Stimulated activated CD8-positive, alpha-beta memory T cell treated with anti-CD3 and anti-CD28 coated beads, Interleukin-4, amount 100 ng/mL, for 24 hours (primary cell): Measurements from ENCODE around the gene FREM1.

Source experiments
- DNase-seq: peaks from one replicate; pipeline ENCODE4 v3.0.0-alpha.2; 2020; ENCODE audit warnings: low read depth

The FREM1 gene

GRCh38 chr9:14868772-14869583 is 41.2 kb downstream of the FREM1 start:
- no peak for DNase-seq

- no peak for DNase-seq
Measured at GRCh38 chr9:14868418-14868771, 41.8 kb downstream of the FREM1 start.

GRCh38 chr9:14866200-14866749 is 44.0 kb downstream of the FREM1 start:
- no peak for DNase-seq

- DNase-seq, result no peak
Measured at GRCh38 chr9:14864309-14864708, 45.9 kb downstream of the FREM1 start.

GRCh38 chr9:14863402-14863801 is 46.8 kb downstream of the FREM1 start:
- no peak for DNase-seq

- no peak for DNase-seq
Measured at GRCh38 chr9:14857449-14858305, 52.6 kb downstream of the FREM1 start.

- no peak for DNase-seq
Measured at GRCh38 chr9:14849851-14850250, 60.4 kb downstream of the FREM1 start.

- no peak for DNase-seq
Measured at GRCh38 chr9:14849296-14849695, 60.9 kb downstream of the FREM1 start.

- DNase-seq, result peak; percentile 33
Measured at GRCh38 chr9:14846871-14847311, 63.3 kb downstream of the FREM1 start.

- DNase-seq, result no peak
Measured at GRCh38 chr9:14843163-14843562, 67.1 kb downstream of the FREM1 start.

GRCh38 chr9:14842269-14842668 is 68.0 kb downstream of the FREM1 start:
- no peak for DNase-seq

GRCh38 chr9:14838701-14839100 is 71.5 kb downstream of the FREM1 start:
- DNase-seq, result no peak

- no peak for DNase-seq
Measured at GRCh38 chr9:14836885-14837284, 73.3 kb downstream of the FREM1 start.

GRCh38 chr9:14831661-14832060 is 78.6 kb downstream of the FREM1 start:
- DNase-seq, result no peak

GRCh38 chr9:14831074-14831473 is 79.2 kb downstream of the FREM1 start:
- no peak for DNase-seq

GRCh38 chr9:14830057-14830456 is 80.2 kb downstream of the FREM1 start:
- no peak for DNase-seq

GRCh38 chr9:14829204-14829603 is 81.0 kb downstream of the FREM1 start:
- no peak for DNase-seq

GRCh38 chr9:14827805-14828204 is 82.4 kb downstream of the FREM1 start:
- no peak for DNase-seq

- no peak for DNase-seq
Measured at GRCh38 chr9:14824481-14824880, 85.7 kb downstream of the FREM1 start.

- DNase-seq, result no peak
Measured at GRCh38 chr9:14823800-14824199, 86.4 kb downstream of the FREM1 start.

- DNase-seq, result no peak
Measured at GRCh38 chr9:14822666-14823065, 87.6 kb downstream of the FREM1 start.

GRCh38 chr9:14819183-14819582 is 91.0 kb downstream of the FREM1 start:
- no peak for DNase-seq

- DNase-seq, result no peak
Measured at GRCh38 chr9:14814249-14814628, 96.0 kb downstream of the FREM1 start.
